Nephron progenitor cell (in vitro differentiated cells): ENCODE results near the gene OPHN1.

Experiments
- DNase-seq: peaks from one replicate; pipeline ENCODE4 v3.0.0; 2021
- H3K27ac Mint-ChIP-seq: 2 replicates; pipeline ENCODE4 v1.8.0; 2021; ENCODE audit warnings: mild to moderate bottlenecking, moderate library complexity, mixed read lengths
- H3K27me3 Mint-ChIP-seq: 2 replicates; pipeline ENCODE4 v1.8.0; 2021; ENCODE audit warnings: mild to moderate bottlenecking, low read depth, mixed read lengths; ENCODE audit not compliant: poor library complexity
- H3K36me3 Mint-ChIP-seq: 2 replicates; pipeline ENCODE4 v1.8.0; 2021; ENCODE audit warnings: low read depth, mixed read lengths
- H3K4me1 Mint-ChIP-seq: 2 replicates; pipeline ENCODE4 v1.8.0; 2021; ENCODE audit warnings: mixed read lengths
- H3K4me3 Mint-ChIP-seq: 2 replicates; pipeline ENCODE4 v1.8.0; 2021; ENCODE audit warnings: mild to moderate bottlenecking, moderate library complexity, mixed read lengths
- H3K9me3 Mint-ChIP-seq: 2 replicates; pipeline ENCODE4 v1.8.0; 2021; ENCODE audit warnings: mild to moderate bottlenecking, moderate library complexity, mixed read lengths
- TF ChIP-seq, protein P1 (sequence below): fragments of 200-600 bp; sonication (generic); IDR thresholded peaks from 2 replicates; pipeline ENCODE4 v1.5.0; 2021; ENCODE audit warnings: antibody characterized with exemption

The OPHN1 gene

DNA sequence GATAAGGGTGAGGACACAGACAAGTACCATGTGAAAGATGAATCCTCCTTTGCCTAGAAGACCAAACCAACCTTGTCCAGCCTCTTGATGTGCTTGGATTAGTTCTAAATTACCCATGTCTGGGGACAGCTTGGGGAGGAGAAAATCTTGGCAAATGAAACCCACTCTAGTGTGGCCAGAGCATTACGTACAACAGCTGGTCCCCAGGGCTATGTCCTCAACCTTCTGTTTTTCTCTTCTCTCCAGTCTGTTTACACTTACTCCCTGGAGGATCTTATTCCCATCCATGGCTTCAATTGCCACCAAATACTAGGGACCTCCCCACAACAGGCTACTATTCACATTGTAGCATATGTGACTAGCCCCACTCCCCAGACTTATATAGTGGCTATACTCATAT is 384.5 kb downstream of the OPHN1 start:
- DNase-seq: no peak
- Mint-ChIP-seq H3K27me3 (no peaks in the 10 kb centered on the region), H3K9me3 (peaks cover 45% of the 10 kb centered on the region), H3K27ac (no peak overlapping the region), H3K4me3 (no peak overlapping the region), H3K36me3 (peaks cover 10% of the 10 kb centered on the region), H3K4me1 (no peaks in the 10 kb centered on the region)
- TF ChIP-seq, protein P1, sequence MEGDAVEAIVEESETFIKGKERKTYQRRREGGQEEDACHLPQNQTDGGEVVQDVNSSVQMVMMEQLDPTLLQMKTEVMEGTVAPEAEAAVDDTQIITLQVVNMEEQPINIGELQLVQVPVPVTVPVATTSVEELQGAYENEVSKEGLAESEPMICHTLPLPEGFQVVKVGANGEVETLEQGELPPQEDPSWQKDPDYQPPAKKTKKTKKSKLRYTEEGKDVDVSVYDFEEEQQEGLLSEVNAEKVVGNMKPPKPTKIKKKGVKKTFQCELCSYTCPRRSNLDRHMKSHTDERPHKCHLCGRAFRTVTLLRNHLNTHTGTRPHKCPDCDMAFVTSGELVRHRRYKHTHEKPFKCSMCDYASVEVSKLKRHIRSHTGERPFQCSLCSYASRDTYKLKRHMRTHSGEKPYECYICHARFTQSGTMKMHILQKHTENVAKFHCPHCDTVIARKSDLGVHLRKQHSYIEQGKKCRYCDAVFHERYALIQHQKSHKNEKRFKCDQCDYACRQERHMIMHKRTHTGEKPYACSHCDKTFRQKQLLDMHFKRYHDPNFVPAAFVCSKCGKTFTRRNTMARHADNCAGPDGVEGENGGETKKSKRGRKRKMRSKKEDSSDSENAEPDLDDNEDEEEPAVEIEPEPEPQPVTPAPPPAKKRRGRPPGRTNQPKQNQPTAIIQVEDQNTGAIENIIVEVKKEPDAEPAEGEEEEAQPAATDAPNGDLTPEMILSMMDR: no peak

DNA sequence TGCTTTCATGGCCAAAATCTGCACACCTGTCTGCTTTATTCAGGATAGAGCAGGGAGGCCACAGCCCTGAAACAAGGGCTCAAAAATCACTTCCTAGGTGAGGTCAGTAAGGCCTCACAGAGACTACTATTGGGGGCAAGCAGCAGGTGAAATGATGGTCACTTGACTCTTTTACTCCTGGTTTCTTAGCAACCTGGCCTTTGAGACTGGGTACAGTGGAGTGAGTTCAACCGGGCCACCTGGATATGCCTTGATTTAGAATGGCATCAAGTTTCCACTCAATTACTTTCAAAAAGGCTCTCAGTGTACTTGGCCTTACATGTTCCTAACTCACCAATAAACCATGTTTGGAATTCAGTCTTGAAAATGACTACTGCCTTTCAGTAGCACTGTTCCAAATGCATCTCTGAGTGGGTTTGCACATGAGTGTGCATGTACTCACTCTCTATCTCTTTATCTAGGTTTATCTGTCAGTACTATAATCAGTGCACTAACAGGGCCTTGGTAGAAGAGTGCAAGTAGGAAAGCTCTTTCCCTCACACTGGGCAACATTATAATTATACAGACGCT is 388.2 kb downstream of the OPHN1 start:
- H3K9me3 Mint-ChIP-seq: peaks cover 42% of the 10 kb centered on the region
- no peak for DNase-seq
- no peaks in the 10 kb centered on the region for H3K27me3 Mint-ChIP-seq
- H3K4me1 Mint-ChIP-seq: no peaks in the 10 kb centered on the region
- H3K36me3 Mint-ChIP-seq: no peaks in the 10 kb centered on the region
- TF ChIP-seq, protein P1: no peak
- H3K27ac Mint-ChIP-seq: no peak overlapping the region
- H3K4me3 Mint-ChIP-seq: no peak overlapping the region

DNA sequence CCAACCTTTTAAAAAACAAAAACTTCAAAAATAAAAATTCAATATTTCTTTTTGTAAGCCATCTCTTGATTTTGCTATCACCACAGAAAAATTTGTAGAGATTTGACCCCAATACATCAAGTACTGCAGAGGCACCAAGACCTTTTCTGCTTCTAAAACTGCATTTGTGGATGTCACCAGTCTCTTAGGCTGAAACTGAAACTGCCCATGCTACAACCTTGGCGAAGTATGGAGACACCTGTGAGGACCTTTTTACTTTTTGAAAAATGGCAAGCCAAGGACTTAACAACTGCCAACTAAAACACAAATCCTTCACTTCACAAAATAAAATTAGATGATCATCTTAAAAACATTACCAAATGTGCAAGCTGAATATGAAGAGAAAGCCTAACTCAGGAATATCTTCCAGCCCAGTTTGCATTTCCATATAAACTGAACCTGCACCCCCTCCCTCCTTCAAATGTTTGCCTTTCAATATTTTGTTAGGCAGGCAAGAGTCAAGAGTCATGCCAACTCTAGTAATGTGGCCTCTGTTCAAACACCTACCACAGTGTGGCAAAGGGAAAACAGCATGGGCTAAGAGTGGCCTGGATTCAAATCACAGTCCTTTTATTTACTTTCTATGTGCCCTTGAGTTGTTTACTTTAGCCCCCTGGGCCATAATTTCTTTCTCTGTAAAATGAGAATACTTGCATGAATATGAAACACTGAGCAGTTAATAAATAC is 389.4 kb downstream of the OPHN1 start:
- no peaks in the 10 kb centered on the region for H3K4me1 Mint-ChIP-seq
- TF ChIP-seq, protein P1: no peak
- H3K27me3 Mint-ChIP-seq: no peaks in the 10 kb centered on the region
- peaks cover 30% of the 10 kb centered on the region for H3K9me3 Mint-ChIP-seq
- H3K4me3 Mint-ChIP-seq: no peak overlapping the region
- no peaks in the 10 kb centered on the region for H3K36me3 Mint-ChIP-seq
- no peak overlapping the region for H3K27ac Mint-ChIP-seq
- DNase-seq: no peak

- H3K27ac Mint-ChIP-seq: no peak overlapping the region
- DNase-seq: no peak
- no peak overlapping the region for H3K4me3 Mint-ChIP-seq
- H3K4me1 Mint-ChIP-seq: no peaks in the 10 kb centered on the region
- H3K36me3 Mint-ChIP-seq: no peaks in the 10 kb centered on the region
- TF ChIP-seq, protein P1: no peak
- no peaks in the 10 kb centered on the region for H3K27me3 Mint-ChIP-seq
- H3K9me3 Mint-ChIP-seq: peaks cover 12% of the 10 kb centered on the region
Measured at GRCh38 chrX:68041110-68041509, 392.2 kb downstream of the OPHN1 start.

GRCh38 chrX:68018248-68019203 is 414.8 kb downstream of the OPHN1 start:
- TF ChIP-seq, protein P1: peak; percentile 39
- Mint-ChIP-seq H3K4me3 (no peak overlapping the region), H3K4me1 (no peaks in the 10 kb centered on the region), H3K27me3 (peaks cover 4% of the 10 kb centered on the region), H3K27ac (no peak overlapping the region), H3K36me3 (no peaks in the 10 kb centered on the region), H3K9me3 (peaks cover 24% of the 10 kb centered on the region)
- peak; percentile 25 for DNase-seq
